ENCODE data around the gene KAT2B.

DNA sequence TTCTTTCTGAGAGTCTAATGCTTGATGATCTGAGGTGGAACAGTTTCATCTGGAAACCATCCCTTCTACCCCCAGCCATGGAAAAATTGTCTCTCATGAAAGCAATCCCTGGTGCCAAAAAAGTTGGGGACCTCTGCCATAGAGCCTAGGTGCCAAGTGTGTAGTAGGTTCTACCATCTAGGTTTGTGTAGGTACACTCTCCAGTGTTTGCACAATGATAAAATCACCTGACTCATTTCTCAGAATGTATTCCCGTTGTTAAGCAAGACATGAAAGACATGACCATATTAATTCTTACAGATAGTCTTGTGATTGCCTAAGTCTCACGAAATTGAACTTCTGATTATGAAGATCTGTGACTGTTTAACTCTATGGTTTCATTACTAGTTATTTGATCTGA is 68.6 kb downstream of the KAT2B start:
- TF ChIP-seq POLR2A (IDR thresholded peaks at IDR 0.05) = no peak
- TF ChIP-seq, protein P1, sequence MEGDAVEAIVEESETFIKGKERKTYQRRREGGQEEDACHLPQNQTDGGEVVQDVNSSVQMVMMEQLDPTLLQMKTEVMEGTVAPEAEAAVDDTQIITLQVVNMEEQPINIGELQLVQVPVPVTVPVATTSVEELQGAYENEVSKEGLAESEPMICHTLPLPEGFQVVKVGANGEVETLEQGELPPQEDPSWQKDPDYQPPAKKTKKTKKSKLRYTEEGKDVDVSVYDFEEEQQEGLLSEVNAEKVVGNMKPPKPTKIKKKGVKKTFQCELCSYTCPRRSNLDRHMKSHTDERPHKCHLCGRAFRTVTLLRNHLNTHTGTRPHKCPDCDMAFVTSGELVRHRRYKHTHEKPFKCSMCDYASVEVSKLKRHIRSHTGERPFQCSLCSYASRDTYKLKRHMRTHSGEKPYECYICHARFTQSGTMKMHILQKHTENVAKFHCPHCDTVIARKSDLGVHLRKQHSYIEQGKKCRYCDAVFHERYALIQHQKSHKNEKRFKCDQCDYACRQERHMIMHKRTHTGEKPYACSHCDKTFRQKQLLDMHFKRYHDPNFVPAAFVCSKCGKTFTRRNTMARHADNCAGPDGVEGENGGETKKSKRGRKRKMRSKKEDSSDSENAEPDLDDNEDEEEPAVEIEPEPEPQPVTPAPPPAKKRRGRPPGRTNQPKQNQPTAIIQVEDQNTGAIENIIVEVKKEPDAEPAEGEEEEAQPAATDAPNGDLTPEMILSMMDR (IDR thresholded peaks at IDR 0.05) = no peak
